ENCODE results near the gene SUGP1.

GRCh38 chr19:19279853-19280252 lies 40.5 kb downstream of the SUGP1 start:
- TF ChIP-seq CTCF (IDR thresholded peaks at IDR 0.05; ENCODE audit: low read depth, low read length, poor library complexity, severe bottlenecking) (no peak), EZH2phosphoT487 (IDR thresholded peaks at IDR 0.05; ENCODE audit: borderline replicate concordance, low read length) (no peak)

Data from DOHH2 (cell line).